ENCODE measurements around the gene IPO11. TPM values are rescaled to one million over a fixed set of nuclear protein-coding genes. Genes with fewer than 3 reads are reported as not detected.
"Not testable (repeated sequence)": the region's sequence is repeated elsewhere in the genome, so short reads cannot be mapped to it uniquely, and the experiment has no call there.

IPO11 gene
- total RNA-seq, 1 experiment from 2014 or later, result 38.9 TPM

GRCh38 chr5:62643556-62644451, 231.2 kb downstream of the IPO11 start:
- no peak for DNase-seq (ENCODE audit: low spot score)

- DNase-seq (ENCODE audit: low spot score), result no peak
These were observed 232.7 kb downstream of the IPO11 start for GRCh38 chr5:62645223-62645622.

GRCh38 chr5:62647241-62647640, 234.7 kb downstream of the IPO11 start:
- DNase-seq (ENCODE audit: low spot score), result no peak

GRCh38 chr5:62649025-62649424, 236.5 kb downstream of the IPO11 start:
- DNase-seq (ENCODE audit: low spot score), result no peak

- DNase-seq (ENCODE audit: low spot score), result no peak
These were observed 237.0 kb downstream of the IPO11 start for GRCh38 chr5:62649476-62650113.

GRCh38 chr5:62650197-62650596, 237.6 kb downstream of the IPO11 start:
- no peak for DNase-seq (ENCODE audit: low spot score)

GRCh38 chr5:62652225-62652624, 239.7 kb downstream of the IPO11 start:
- DNase-seq (ENCODE audit: low spot score), result no peak

GRCh38 chr5:62653001-62653863, 240.7 kb downstream of the IPO11 start:
- no peak for DNase-seq (ENCODE audit: low spot score)

GRCh38 chr5:62653864-62654575, 241.5 kb downstream of the IPO11 start:
- DNase-seq (ENCODE audit: low spot score), result no peak

GRCh38 chr5:62657772-62658171, 245.2 kb downstream of the IPO11 start:
- DNase-seq (ENCODE audit: low spot score), result not testable (repeated sequence)

- no peak for DNase-seq (ENCODE audit: low spot score)
These were observed 248.6 kb downstream of the IPO11 start for GRCh38 chr5:62661126-62661525.

- no peak for DNase-seq (ENCODE audit: low spot score)
These were observed 250.0 kb downstream of the IPO11 start for GRCh38 chr5:62662521-62662920.

GRCh38 chr5:62671479-62671878, 258.9 kb downstream of the IPO11 start:
- no peak for DNase-seq (ENCODE audit: low spot score)

- DNase-seq (ENCODE audit: low spot score), result not testable (repeated sequence)
These were observed 264.0 kb downstream of the IPO11 start for GRCh38 chr5:62676596-62676995.

Other genes with a start within 250 kb of the IPO11 start
- 64.6 and 76.3 TPM in 2 replicates for gene KIF2A, start 106.6 kb upstream of the IPO11 start, total RNA-seq (2014; rRNA removed; shearing (Covaris generic))
- gene DIMT1, start 8.9 kb upstream of the IPO11 start, total RNA-seq (2014; rRNA removed; shearing (Covaris generic)), result 47.3 and 66.1 TPM in 2 replicates
- gene LRRC70, start 166.1 kb downstream of the IPO11 start, total RNA-seq (2014; rRNA removed; shearing (Covaris generic)), result 0.36 and 1.4 TPM in 2 replicates

Data from A172 (cell line).